Activated T-cell treated with anti-CD3 and anti-CD28 coated beads, Interleukin-2, amount 50 U/mL, for 1 hour (primary cell): Measurements from ENCODE around the gene PRKAA1.
A peak's percentile ranks its signal among the peaks of the same experiment; 100 is the strongest.

ENCODE experiments used
- DNase-seq: peaks from one replicate; pipeline ENCODE4 v3.0.0-alpha.2; 2020

PRKAA1 gene

GRCh38 chr5:40798012-40798800, at the start of gene PRKAA1:
PRKAA1 (minus strand) TSS chr5:40798374; CDS start chr5:40798189, 185 bp downstream.
- peak; percentile 92 for DNase-seq

DNA sequence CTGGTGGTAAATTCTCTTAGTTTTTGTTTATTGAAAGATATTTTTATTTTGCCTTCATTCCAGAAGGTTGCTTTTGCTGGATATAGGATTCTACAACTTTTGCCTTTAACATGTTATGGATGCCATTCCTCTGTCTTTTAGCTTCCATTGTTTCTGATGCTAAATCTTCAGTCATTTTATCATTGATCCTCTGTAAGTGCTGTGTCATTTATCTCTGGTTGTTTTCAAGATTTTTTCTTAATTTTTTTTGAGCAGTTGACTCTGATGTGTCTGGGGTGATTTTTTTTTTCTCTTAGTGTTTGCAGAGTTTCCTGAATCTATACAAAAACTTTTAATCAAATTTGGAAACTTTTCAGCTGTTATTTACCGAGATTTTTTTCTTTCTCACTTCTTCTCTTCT, 49.4 kb upstream of the PRKAA1 start:
- DNase-seq = no peak

DNA sequence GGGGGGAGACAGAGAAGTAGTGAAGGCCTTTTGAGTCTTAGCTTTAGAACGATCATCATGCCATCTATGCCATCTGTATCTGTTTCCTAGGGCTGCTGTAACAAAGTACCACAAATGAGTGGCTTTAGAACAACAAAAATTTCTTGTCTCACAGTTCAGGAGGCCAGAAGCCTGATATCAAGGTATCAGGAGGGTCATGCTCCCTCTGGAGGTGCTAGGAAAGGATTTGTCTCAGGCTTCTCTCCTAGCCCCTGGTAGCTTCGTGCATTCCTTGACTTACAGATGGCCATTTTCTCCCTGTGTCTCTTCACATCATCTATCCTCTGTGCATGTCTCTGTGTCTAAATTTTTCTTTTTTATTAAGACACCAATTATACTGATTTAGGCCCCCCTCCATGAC, 48.2 kb upstream of the PRKAA1 start:
- no peak for DNase-seq

- no peak for DNase-seq
Observed at GRCh38 chr5:40844565-40844964, 46.4 kb upstream of the PRKAA1 start.

DNA sequence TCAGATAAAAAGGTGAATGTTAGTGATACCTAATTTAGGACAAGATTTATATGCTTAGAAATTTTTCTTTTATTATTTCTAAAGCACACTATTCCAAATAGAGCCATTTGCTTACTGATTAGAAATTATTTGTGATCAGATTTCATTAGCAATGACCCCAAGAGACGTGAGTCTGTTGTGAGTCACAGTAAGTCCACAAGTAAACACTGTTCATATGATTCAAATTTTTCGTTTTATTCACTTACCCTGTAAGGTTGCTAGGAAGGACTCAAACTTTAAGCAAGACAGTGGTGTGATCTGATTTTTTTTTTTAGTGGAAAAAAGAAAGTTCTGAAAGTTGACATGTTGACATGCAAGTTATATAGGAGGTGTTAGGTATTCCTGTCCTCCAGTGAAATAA, 44.2 kb upstream of the PRKAA1 start:
- DNase-seq = no peak

GRCh38 chr5:40841068-40841805, 43.1 kb upstream of the PRKAA1 start, which contains the start of gene CARD6:
CARD6 (plus strand) TSS chr5:40841367; CDS start chr5:40841383, 16 bp downstream.
- no peak for DNase-seq

- DNase-seq = no peak
Observed at GRCh38 chr5:40838086-40838485, 39.9 kb upstream of the PRKAA1 start.

- DNase-seq = peak; percentile 86
Observed at GRCh38 chr5:40834849-40835787, 36.9 kb upstream of the PRKAA1 start, which contains the start of gene RPL37. RPL37 (minus strand) TSS chr5:40835222; CDS start chr5:40835185, 37 bp downstream.

- peak; percentile 51 for DNase-seq
Observed at GRCh38 chr5:40834391-40834848, 36.2 kb upstream of the PRKAA1 start.

DNA sequence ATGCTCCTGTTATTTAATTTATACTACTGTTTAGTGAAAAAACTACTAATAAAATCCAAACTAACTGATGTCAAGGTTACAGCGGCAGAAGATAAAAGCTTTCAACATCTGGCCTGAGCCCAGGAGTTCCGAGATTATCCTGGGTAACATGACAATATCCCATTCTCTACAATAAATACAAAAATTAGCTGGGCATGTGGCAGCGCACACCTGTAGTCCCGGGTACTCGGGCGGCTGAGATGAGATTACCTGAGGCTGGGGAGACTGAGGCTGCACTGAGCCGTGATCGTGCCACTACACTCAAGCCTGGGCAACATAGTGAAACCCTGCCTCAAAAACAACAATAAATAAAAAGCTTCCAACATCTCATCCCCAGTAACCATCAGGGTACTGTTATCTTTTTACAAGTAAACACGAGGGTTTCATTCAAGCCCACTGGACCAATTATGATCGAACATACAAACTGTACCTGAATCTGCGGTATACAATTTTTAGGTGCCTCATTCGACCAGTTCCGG, 35.6 kb upstream of the PRKAA1 start:
- DNase-seq = no peak

DNA sequence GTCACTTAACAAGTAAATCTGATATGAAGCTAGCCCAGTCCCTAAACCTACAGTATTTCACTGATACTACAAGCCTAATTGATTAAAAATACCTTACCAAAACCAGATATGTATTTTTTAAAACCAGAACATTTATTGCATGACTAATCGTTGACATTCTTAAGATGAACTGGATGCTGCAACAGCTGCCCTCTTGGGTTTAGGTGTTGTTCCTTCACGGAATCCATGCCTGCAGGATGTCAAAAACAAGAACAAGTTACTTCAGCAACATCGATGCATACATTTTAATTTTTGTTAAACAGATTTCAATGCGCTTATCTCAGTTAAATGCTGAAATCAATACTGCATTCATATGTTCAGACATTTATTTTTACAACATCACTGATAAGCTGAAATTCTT, 34.2 kb upstream of the PRKAA1 start:
- no peak for DNase-seq

DNA sequence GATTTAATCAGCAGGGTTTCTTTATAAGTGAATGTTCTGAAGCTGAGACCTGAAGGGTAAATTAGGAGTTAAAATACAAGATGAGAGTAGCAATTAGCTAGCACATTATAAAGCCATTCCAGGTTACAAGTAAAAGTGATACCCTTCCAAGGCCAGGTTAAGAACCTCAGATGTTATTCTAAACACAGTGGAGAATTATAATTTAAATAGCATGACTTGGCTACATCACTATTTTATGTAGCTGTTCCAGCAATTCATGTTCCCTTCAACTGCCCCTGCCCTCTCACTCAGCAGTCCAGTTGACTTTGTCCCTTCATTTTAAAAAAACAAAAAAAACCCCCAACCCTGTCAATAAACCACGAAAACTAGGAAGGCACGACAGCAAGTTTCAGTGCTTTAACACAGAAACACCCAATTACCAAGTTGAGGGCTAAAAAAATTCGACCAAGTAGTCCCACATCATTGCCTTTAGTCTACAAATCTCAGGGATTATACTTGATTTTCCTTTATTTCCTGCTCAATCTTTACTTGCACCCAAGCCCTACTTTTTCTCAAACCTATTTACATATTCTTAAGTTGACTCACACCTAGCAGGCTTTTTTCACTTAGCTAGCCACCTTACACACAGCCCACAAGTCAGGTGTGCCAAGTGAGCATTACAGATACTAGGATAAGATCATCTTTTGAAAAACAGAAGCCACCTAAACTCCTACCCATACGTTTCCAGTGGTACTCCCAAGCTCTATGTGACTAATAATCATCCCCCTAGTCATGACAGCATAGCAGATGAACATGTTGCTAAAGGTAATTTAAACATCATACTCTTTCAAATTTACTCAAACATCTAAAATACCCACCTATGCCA, 33.4 kb upstream of the PRKAA1 start:
- no peak for DNase-seq

DNA sequence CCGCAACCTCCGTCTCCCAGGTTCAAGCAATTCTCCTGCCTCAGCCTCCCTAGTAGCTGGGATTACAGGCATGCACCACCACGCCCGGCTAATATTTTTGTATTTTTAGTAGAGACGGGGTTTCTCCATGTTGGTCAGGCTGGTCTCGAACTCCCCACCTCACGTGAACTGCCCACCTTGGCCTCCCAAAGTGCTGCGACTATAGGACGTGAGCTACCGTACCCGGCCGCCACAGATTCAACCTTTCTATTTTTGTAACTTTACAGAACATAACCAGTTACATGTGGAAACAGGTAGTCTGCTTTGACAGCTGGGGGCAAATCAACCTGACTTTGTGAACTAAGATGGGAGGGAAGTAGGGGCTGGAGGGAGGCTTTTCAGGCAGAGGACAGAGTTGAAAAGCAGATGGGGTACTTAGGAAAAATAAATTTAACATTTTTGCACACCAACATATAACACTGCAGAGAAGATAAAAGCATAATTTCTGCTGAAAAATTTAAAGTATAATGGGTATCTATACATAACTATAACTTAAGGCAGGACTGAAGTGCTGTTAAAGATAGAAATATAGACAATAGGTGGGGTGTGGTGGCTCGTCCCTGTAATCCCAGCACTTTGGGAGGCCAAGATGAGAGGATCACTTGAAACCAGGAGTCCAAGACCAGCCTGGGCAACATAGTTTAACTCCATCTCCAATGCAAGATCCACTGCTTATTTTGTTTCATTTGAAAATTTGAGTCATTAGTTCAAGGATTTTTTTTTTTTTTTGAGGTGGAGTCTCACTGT, 31.8 kb upstream of the PRKAA1 start:
- no peak for DNase-seq

DNA sequence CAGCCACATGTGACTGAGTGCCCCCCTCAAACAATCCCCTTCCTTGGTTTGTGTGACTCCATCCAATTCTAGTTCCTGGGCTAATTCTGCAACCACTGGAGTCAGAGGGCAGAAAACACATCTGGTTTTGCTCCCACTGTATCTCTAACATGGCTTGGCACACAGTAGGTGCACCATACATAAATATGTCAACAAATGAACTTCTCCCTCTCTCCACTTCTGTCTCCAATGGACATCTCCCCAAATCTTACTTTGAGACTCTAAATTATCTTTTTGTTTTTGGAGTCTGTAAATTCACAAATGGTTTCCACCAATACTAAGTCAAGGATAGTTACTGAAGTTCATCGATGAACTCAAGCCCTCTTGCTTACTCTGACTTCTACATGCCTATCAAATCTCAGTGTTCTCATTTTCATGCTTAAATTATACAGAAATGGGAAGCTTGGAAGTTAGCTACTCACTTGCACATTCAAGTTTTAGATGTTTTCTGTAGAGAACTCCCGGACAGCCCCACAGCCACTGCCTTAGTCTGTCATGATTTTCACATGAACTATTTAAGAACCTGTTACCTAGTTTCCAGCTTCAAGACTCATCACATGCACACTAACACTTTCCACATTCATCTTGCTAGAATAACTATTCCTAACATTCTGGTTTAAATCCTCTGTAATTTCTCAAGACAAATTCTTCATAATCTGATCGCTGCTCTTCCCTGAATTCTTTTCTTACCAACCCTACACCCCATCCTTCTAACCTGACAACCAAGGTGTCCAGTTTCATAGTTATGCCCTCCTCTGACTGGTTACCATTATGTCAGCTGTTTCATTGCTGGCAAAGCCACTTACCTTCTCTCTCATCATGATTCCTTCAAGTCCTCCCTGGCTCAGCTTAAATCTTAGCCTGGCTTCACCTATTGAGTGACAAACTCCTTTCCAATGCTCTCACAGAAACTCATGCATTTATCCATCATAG, 30.8 kb upstream of the PRKAA1 start:
- no peak for DNase-seq

DNA sequence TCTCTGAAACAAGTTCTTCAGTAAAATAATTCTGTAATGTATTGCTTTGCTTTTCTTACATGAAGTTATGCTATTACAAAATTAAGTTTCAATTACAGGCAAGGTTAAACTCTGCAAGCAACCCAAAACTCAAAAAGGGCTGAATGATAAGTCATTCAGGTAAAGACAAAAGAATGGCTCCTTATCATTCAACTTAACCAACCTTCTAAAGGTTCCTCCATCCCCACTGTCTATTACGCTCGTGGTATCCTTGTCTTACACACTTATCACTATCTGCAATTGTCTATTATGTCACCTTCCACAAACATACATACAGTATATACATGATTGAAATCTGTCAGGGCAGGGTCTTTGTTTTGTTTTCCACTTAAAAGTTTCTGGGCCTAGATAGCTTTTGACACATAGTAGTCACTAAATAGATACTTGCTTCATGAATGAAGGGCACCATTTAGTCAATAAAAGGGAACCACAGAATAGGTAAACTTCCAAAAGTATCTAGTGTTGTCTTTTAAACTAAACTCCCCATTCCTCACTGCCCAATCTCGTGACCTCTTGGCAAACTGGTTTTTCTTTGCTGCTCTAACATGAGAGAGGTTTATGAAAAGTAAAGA, 30.0 kb upstream of the PRKAA1 start:
- no peak for DNase-seq

- no peak for DNase-seq
Observed at GRCh38 chr5:40827188-40827977, 29.2 kb upstream of the PRKAA1 start.

GRCh38 chr5:40826489-40827187, 28.5 kb upstream of the PRKAA1 start:
- no peak for DNase-seq
